ENCODE results near the gene VSX1.

- TF ChIP-seq CSRNP3 (CRISPR knock-in tag; IDR thresholded peaks at IDR 0.05) (no peak), PATZ1 (CRISPR knock-in tag; IDR thresholded peaks at IDR 0.05; ENCODE audit: borderline replicate concordance) (no peak), ZNF70 (CRISPR knock-in tag; IDR thresholded peaks at IDR 0.05) (no peak), POU6F1 (CRISPR knock-in tag; IDR thresholded peaks at IDR 0.05; ENCODE audit: borderline replicate concordance, low read depth) (no peak), RARB (CRISPR knock-in tag; IDR thresholded peaks at IDR 0.05) (no peak), ZFP3 (CRISPR knock-in tag; IDR thresholded peaks at IDR 0.05) (no peak), CREB5 (CRISPR knock-in tag; IDR thresholded peaks at IDR 0.05; ENCODE audit: low read depth) (no peak), ZNF8 (CRISPR knock-in tag; IDR thresholded peaks at IDR 0.05) (no peak)
Observed at GRCh38 chr20:25030649-25031207, 51.2 kb downstream of the VSX1 start.

All from SK-N-SH treated with all-trans-retinoic acid at 6 μM for 48 hours (cell line).